BE2C (cell line): Measurements from ENCODE around the gene ASPG.
A peak's percentile ranks its signal among the peaks of the same experiment; 100 is the strongest.

Source experiments
- DNase-seq: peaks from one replicate; pipeline ENCODE4 v3.0.0-alpha.2; 2020
- H3K27me3 ChIP-seq: fragments of 250-450 bp; sonication (Bioruptor Pico); 2 replicates; pipeline ENCODE4 v1.5.1; 2020; ENCODE audit warnings: mild to moderate bottlenecking
- H3K36me3 ChIP-seq: fragments of 250-450 bp; sonication (Bioruptor Pico); 2 replicates; pipeline ENCODE4 v1.5.1; 2020; ENCODE audit warnings: mild to moderate bottlenecking
- H3K4me1 ChIP-seq: fragments of 250-450 bp; sonication (Bioruptor Pico); 2 replicates; pipeline ENCODE4 v1.5.1; 2020
- H3K4me3 ChIP-seq: 2 replicates; pipeline ENCODE4 v1.5.1; 2011; ENCODE audit warnings: low read depth, low read length
- H3K9me3 ChIP-seq: fragments of 250-450 bp; sonication (Bioruptor Pico); 2 replicates; pipeline ENCODE4 v1.5.1; 2020
- CTCF ChIP-seq: IDR thresholded peaks from 2 replicates; pipeline ENCODE4 v1.5.1; 2012; ENCODE audit warnings: mild to moderate bottlenecking, low read depth, low read length

ASPG gene

DNA sequence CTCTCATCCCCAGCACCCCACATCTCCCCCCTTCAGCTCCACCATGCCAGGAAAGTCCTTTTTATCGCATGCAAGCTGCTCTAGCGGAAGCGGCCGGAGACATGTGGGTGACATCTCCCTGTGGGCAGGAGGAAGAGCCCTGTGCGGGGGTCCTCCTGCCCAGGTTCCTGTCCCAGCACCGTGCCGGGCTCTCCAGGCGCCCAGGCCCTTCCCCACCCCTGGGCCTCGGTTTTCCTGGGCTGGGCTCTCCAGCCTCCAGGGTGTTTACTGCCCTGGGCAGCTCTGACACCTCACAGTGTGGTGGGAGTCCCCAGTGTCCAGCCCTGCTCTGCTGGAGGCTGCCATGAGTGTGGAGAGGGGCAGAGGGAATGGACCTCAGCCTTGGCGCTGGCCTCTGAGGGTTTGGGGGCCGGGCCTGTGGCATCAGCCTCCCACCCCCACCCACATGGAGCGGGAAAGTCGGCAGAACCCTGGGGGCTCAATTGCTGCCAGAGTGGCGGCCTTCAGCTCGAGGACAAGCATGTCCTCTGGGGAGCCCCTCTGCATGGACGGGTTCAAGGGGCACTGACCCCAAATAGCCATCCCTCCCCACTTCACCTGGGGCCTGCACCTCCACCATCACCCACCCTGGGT, 16.9 kb downstream of the ASPG start:
- Histone ChIP-seq H3K4me3 (no peak overlapping the region), H3K27me3 (no peaks in the 10 kb centered on the region), H3K36me3 (no peaks in the 10 kb centered on the region), H3K4me1 (no peaks in the 10 kb centered on the region), H3K9me3 (no peaks in the 10 kb centered on the region)
- DNase-seq: no peak
- TF ChIP-seq CTCF: no peak

DNA sequence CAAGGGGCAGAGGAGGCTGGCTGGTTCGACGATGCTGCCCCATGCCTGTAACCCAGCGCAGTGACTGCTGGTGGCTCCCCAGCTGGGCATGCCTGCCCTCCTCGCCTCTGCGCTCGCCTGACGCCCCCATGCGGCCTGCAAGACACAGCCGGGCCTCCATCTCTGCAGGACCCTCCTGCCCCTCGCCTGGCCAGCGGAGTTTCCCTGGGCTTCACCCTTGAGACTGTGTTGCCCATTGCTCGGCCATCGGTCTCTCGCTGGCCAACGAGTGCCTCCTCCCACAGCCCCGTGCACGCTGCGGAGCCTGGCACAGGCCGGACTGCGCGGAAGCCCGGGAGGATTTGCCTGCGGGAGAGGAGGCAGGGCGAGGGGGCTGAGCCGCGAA, 17.6 kb downstream of the ASPG start:
- DNase-seq: no peak
- Histone ChIP-seq H3K27me3 (no peaks in the 10 kb centered on the region), H3K4me3 (no peak overlapping the region), H3K36me3 (no peaks in the 10 kb centered on the region), H3K9me3 (no peaks in the 10 kb centered on the region), H3K4me1 (no peaks in the 10 kb centered on the region)
- TF ChIP-seq CTCF: no peak

DNA sequence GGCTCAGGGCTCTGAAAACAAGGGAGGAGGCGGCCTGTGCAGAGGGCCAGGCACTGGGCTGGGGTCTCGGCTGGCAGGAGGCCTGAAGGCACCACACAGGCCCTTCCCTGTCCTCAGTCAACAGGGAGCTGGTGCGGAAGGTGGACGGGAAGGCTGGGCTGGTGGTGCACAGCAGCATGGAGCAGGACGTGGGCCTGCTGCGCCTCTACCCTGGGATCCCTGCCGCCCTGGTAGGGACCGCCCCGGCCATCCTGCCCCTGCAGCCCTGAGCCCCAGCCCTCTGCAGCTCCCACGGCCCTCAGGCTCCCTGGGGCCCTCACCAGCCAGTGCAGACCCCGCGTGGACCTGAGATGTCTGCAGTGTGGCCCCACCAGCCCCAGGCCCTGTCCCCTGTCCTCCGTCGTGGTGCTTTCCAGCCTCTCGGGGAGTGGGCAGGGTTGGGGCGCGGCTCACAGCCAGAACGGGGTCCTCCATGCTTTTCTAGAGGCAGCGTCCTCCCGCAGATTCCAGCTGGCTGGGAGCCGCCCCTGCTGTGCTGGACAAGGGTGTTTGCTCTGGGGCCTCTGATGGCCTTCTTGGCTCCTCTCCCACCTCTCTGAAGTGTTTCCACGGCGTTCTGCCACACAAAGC, 18.1 kb downstream of the ASPG start:
- Histone ChIP-seq H3K27me3 (no peaks in the 10 kb centered on the region), H3K4me1 (no peaks in the 10 kb centered on the region), H3K4me3 (no peak overlapping the region), H3K9me3 (no peaks in the 10 kb centered on the region), H3K36me3 (no peaks in the 10 kb centered on the region)
- no peak for DNase-seq
- no peak for TF ChIP-seq CTCF

GRCh38 chr14:104104076-104104901, 18.8 kb downstream of the ASPG start:
- Histone ChIP-seq H3K27me3 (no peaks in the 10 kb centered on the region), H3K4me1 (no peaks in the 10 kb centered on the region), H3K4me3 (no peak overlapping the region), H3K36me3 (no peaks in the 10 kb centered on the region), H3K9me3 (no peaks in the 10 kb centered on the region)
- peak; percentile 18 for DNase-seq
- no peak for TF ChIP-seq CTCF

DNA sequence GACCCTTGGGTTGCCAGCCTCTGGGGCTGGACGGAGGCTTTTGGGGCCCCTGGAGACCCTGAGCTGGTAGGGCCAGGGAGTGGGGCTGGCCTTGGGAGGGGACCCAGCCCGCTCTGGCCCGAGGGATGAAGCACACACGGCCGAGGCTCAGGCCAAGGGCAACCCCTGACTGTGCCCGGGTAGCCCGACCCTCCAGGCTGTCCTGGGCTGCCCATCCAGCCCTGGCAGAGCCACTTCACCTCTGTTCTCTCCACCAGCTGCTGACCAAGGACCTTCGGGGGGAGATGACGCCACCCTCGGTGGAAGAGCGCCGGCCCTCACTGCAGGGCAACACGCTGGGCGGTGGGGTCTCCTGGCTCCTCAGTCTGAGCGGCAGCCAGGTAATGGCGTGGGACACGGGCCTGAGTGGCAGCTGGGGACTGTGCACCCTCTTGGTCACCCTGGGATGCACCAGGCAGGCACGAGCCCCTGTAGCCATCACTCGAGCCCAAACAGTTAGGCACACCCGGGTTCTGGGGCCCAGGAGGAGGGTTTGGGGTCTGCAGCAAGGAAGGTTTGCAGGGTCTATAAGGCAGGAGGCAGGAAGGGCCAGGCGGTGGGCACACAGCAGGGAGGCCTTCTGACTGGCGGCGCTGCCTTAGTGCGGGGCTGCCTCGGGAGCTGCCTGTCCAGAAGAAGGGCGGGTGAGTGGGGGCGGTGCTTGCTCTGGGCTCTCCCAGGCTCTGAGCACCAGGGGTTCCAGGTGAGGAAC, 19.7 kb downstream of the ASPG start:
- no peak for DNase-seq
- Histone ChIP-seq H3K4me3 (no peak overlapping the region), H3K9me3 (no peaks in the 10 kb centered on the region), H3K27me3 (no peaks in the 10 kb centered on the region), H3K36me3 (no peaks in the 10 kb centered on the region), H3K4me1 (no peaks in the 10 kb centered on the region; the same call in 1 of the 2 replicates)
- TF ChIP-seq CTCF: no peak
